NAMALWA (cell line): ENCODE data around the gene ARHGAP42.
"Not testable (repeated sequence)": the region's sequence is repeated elsewhere in the genome, so short reads cannot be mapped to it uniquely, and the experiment has no call there.

Experiments used
- DNase-seq: peaks from one replicate; pipeline ENCODE4 v3.0.0-alpha.2; 2015; ENCODE audit warnings: low spot score

The ARHGAP42 gene

GRCh38 chr11:100726680-100727079 lies 39.6 kb downstream of the ARHGAP42 start:
- DNase-seq = no peak

GRCh38 chr11:100727410-100727809 lies 40.3 kb downstream of the ARHGAP42 start:
- no peak for DNase-seq

GRCh38 chr11:100730266-100730665 lies 43.2 kb downstream of the ARHGAP42 start:
- no peak for DNase-seq

GRCh38 chr11:100731471-100731870 lies 44.4 kb downstream of the ARHGAP42 start:
- no peak for DNase-seq

- no peak for DNase-seq
Measured at GRCh38 chr11:100732949-100733348, 45.9 kb downstream of the ARHGAP42 start.

- peak; percentile 26 for DNase-seq
Measured at GRCh38 chr11:100734743-100735527, 47.8 kb downstream of the ARHGAP42 start.

GRCh38 chr11:100735949-100736675 lies 49.0 kb downstream of the ARHGAP42 start:
- no peak for DNase-seq

GRCh38 chr11:100738701-100739270 lies 51.7 kb downstream of the ARHGAP42 start:
- no peak for DNase-seq

- DNase-seq = no peak
Measured at GRCh38 chr11:100739666-100740065, 52.6 kb downstream of the ARHGAP42 start.

GRCh38 chr11:100740440-100740839 lies 53.4 kb downstream of the ARHGAP42 start:
- DNase-seq = no peak

GRCh38 chr11:100741866-100742625 lies 55.0 kb downstream of the ARHGAP42 start:
- DNase-seq = peak; percentile 36

GRCh38 chr11:100746448-100746847 lies 59.4 kb downstream of the ARHGAP42 start:
- no peak for DNase-seq

- DNase-seq = no peak
Measured at GRCh38 chr11:100748153-100748552, 61.1 kb downstream of the ARHGAP42 start.

- DNase-seq = not testable (repeated sequence)
Measured at GRCh38 chr11:100749887-100750565, 62.9 kb downstream of the ARHGAP42 start.

- not testable (repeated sequence) for DNase-seq
Measured at GRCh38 chr11:100750566-100750891, 63.4 kb downstream of the ARHGAP42 start.

- no peak for DNase-seq
Measured at GRCh38 chr11:100752371-100753171, 65.5 kb downstream of the ARHGAP42 start.

GRCh38 chr11:100753172-100753543 lies 66.1 kb downstream of the ARHGAP42 start:
- DNase-seq = no peak

GRCh38 chr11:100753571-100753970 lies 66.5 kb downstream of the ARHGAP42 start:
- DNase-seq = no peak

- DNase-seq = no peak
Measured at GRCh38 chr11:100756559-100756958, 69.5 kb downstream of the ARHGAP42 start.

GRCh38 chr11:100757646-100758045 lies 70.6 kb downstream of the ARHGAP42 start:
- no peak for DNase-seq

- DNase-seq = no peak
Measured at GRCh38 chr11:100759106-100759505, 72.0 kb downstream of the ARHGAP42 start.
